Thoracic aorta (tissue), 2 donors: ENCODE results near the gene FGF7. TPM values are rescaled to one million over a fixed set of nuclear protein-coding genes. Genes with fewer than 3 reads are reported as not detected.

Experiments
- ATAC-seq: fragments of 150-250 bp; one replicate; pipeline ENCODE4 v1.8.0; 2017; ENCODE audit warnings: low read depth; ENCODE audit not compliant: insufficient number of reproducible peaks, low FRiP score
- DNase-seq: peaks from one replicate; pipeline ENCODE4 v3.0.0-alpha.2; 2020; ENCODE audit warnings: low spot score
- H3K27ac ChIP-seq, 2 donors: fragments of 200-600 bp; sonication (generic); 1 replicate in 1 of 2; 2 replicates in 1 of 2; pipeline ENCODE4 v1.5.1; 2016; ENCODE audit warnings: mild to moderate bottlenecking in 2 of 2, moderate library complexity in 2 of 2
- H3K27me3 ChIP-seq: fragments of 200-600 bp; sonication (generic); replicated peaks from 2 replicates; pipeline ENCODE4 v1.6.0; 2016; ENCODE audit warnings: mild to moderate bottlenecking; ENCODE audit not compliant: insufficient read depth
- H3K36me3 ChIP-seq: fragments of 200-600 bp; sonication (generic); one replicate; pipeline ENCODE4 v1.5.1; 2016
- H3K4me1 ChIP-seq, 2 donors: fragments of 200-600 bp; sonication (generic); 1 replicate in 1 of 2; 2 replicates in 1 of 2; pipeline versions ENCODE4 v1.5.1 to v1.6.0; 2016; ENCODE audit warnings: low read depth in 2 of 2, mild to moderate bottlenecking in 1 of 2; ENCODE audit not compliant: control insufficient read depth in 1 of 2
- H3K4me3 ChIP-seq: fragments of 200-600 bp; sonication (generic); 2 replicates; pipeline ENCODE4 v1.5.1; 2016; ENCODE audit warnings: mild to moderate bottlenecking
- H3K9me3 ChIP-seq: fragments of 200-600 bp; sonication (generic); 2 replicates; pipeline ENCODE4 v1.5.1; 2016
- total RNA-seq, 2 donors: library from RNA; depleted of rRNA; stranded (reverse); fragments of >200 nt; gene quantifications; one replicate each; pipeline versions ENCODE4 v1.1.0 to v1.2.3, GENCODE V29; 2016
- TF ChIP-seq, protein P1 (sequence below): fragments of 200-600 bp; sonication (generic); IDR thresholded peaks from one replicate; pipeline ENCODE4 v1.5.1; 2019; ENCODE audit warnings: antibody characterized with exemption

Gene FGF7
- total RNA-seq, 2 donors from 2014 or later, result 12.7 to 63.6 TPM

- TF ChIP-seq, protein P1, sequence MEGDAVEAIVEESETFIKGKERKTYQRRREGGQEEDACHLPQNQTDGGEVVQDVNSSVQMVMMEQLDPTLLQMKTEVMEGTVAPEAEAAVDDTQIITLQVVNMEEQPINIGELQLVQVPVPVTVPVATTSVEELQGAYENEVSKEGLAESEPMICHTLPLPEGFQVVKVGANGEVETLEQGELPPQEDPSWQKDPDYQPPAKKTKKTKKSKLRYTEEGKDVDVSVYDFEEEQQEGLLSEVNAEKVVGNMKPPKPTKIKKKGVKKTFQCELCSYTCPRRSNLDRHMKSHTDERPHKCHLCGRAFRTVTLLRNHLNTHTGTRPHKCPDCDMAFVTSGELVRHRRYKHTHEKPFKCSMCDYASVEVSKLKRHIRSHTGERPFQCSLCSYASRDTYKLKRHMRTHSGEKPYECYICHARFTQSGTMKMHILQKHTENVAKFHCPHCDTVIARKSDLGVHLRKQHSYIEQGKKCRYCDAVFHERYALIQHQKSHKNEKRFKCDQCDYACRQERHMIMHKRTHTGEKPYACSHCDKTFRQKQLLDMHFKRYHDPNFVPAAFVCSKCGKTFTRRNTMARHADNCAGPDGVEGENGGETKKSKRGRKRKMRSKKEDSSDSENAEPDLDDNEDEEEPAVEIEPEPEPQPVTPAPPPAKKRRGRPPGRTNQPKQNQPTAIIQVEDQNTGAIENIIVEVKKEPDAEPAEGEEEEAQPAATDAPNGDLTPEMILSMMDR, result no peak
- H3K27me3 ChIP-seq, result no peaks in the 10 kb centered on the region
- H3K27ac ChIP-seq, result no peak overlapping the region
- ATAC-seq (no peak), DNase-seq (no peak)
- no peak overlapping the region for H3K4me3 ChIP-seq
- H3K9me3 ChIP-seq, result no peaks in the 10 kb centered on the region
- no peaks in the 10 kb centered on the region for H3K36me3 ChIP-seq
- H3K4me1 ChIP-seq, result no peaks in the 10 kb centered on the region
These were observed 69.8 kb downstream of the FGF7 start for GRCh38 chr15:49492830-49493229.

DNA sequence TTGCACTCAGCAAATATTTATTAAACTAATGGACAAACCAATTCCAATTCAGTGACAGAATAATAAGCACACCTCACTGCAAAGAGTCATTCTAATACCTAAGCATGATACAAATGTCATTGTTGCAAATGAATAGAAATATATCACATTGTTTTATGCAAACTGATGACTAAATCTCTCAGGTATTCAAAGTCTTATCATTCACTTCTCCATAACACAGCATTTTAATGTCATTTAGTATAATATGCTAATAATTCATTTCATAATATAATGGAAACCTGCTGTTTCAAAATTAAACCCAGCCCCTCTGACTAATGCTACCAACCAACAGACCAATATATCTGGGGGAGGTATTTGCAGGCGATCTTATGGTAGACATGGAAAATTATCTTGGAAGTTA lies 71.8 kb downstream of the FGF7 start:
- TF ChIP-seq, protein P1, result no peak
- Histone ChIP-seq H3K27ac (no peak overlapping the region), H3K4me3 (no peak overlapping the region), H3K27me3 (no peaks in the 10 kb centered on the region), H3K4me1 (no peaks in the 10 kb centered on the region), H3K9me3 (no peaks in the 10 kb centered on the region), H3K36me3 (no peaks in the 10 kb centered on the region)
- DNase-seq (no peak), ATAC-seq (no peak)

DNA sequence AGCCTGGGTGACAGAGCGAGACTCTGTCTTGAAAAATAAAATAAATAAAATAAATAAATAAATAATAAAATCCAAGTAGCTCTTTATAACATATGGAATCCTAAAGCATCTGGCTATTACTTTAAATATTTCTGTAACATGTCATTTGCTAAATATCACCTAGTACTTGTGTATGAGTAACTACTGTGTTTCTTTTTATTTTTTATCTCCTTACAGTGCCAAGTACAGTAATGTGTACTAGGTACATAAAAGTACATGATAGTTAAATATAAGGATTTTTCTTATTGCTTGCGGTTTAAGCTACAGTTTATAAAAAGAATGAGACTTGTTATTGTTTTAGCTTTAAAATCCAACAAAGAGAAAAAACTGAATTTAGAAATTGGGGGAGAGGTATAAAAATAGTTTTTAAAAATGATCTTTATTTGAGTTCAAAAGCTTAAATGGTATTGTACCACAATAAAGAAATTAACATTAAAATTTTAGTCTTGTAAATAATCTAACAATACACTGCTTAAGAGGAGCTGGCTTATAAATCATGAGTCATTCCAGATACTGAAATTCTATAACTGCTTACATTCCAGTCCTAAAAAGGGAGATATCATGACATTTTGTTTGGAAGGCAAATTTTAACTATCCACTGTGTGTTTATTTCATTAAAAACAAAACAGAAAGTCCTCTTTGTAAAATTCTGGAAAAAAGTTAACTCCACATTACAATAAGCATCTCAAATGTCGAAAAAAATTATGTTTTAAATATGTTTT lies 73.1 kb downstream of the FGF7 start:
- H3K27me3 ChIP-seq, result no peaks in the 10 kb centered on the region
- no peak overlapping the region for H3K27ac ChIP-seq
- no peaks in the 10 kb centered on the region for H3K9me3 ChIP-seq
- H3K36me3 ChIP-seq, result no peaks in the 10 kb centered on the region
- no peak overlapping the region for H3K4me3 ChIP-seq
- DNase-seq (no peak), ATAC-seq (no peak)
- H3K4me1 ChIP-seq, result no peaks in the 10 kb centered on the region
- TF ChIP-seq, protein P1, result no peak

DNA sequence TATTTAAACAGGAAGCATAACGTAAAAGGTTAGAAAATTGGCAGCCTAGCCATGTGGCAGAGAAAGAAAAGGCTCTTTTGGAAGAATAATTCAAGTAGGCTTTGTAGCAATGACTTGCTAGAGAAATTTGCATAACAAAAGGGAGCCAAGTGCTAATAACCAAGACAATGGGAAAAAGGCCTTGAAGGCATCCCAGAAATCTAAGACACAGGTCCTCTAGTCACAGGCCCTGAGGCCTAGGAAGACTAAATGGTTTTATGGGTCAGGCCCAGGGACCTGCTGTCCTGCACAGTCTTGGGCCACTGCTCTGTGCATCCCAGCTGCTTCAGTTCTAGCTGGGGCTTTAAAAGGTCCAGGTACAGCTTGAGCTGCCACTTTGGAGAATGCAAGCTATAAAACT lies 78.5 kb downstream of the FGF7 start:
- DNase-seq, result no peak
- Histone ChIP-seq H3K27ac (no peak overlapping the region), H3K27me3 (no peaks in the 10 kb centered on the region), H3K4me1 (no peaks in the 10 kb centered on the region), H3K9me3 (no peaks in the 10 kb centered on the region), H3K4me3 (no peak overlapping the region), H3K36me3 (no peaks in the 10 kb centered on the region)
- TF ChIP-seq, protein P1, result no peak
- ATAC-seq, result no peak

- Histone ChIP-seq H3K4me1 (no peaks in the 10 kb centered on the region), H3K27me3 (no peaks in the 10 kb centered on the region), H3K27ac (no peak overlapping the region), H3K36me3 (no peaks in the 10 kb centered on the region), H3K4me3 (no peak overlapping the region), H3K9me3 (no peaks in the 10 kb centered on the region)
- ATAC-seq (no peak), DNase-seq (no peak)
- TF ChIP-seq, protein P1, result no peak
These were observed 83.3 kb downstream of the FGF7 start for GRCh38 chr15:49506341-49506740.
